Measurements from ENCODE around the gene MSH4.

The MSH4 gene

GRCh38 chr1:75838079-75838478 is 41.4 kb downstream of the MSH4 start:
- CTCF ChIA-PET = no interaction called here
- POLR2A ChIA-PET = no interaction called here
- no peak for TF ChIP-seq ZNF384 (IDR thresholded peaks at IDR 0.05)

DNA sequence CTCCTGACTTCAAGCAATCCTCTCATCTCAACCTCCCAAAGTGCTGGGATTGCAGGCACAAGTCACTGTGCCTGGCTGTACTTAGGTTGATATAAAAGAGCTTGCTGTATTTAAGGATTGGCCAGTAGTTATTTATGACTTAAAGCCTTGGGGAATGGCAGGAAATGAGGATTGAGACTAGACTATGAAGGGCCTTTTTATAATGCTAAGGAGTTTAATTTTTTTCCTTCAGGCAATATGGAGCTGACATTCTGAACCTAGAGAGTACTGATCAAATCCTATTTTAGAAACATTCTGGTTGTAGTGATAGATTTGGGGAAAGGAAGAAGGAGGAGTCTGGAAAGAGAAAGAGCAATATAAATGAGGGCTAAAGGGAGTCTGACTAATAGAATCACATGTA is 44.7 kb downstream of the MSH4 start:
- ChIA-PET CTCF (no interaction called here), POLR2A (no interaction called here)
- DNase-seq (ENCODE audit: extremely low spot score) = no peak
- TF ChIP-seq LEF1 (IDR thresholded peaks at IDR 0.05; ENCODE audit: borderline replicate concordance) (no peak), FOXK2 (IDR thresholded peaks at IDR 0.05) (no peak), ZNF384 (IDR thresholded peaks at IDR 0.05) (no peak), FOXM1 (IDR thresholded peaks at IDR 0.05; ENCODE audit: borderline replicate concordance) (no peak), CTBP1 (IDR thresholded peaks at IDR 0.05; ENCODE audit: borderline replicate concordance) (no peak), TARDBP (IDR thresholded peaks at IDR 0.05) (no peak), L3MBTL2 (conservative IDR thresholded peaks at IDR 0.05) (no peak), NFRKB (IDR thresholded peaks at IDR 0.05) (no peak), ELF4 (IDR thresholded peaks at IDR 0.05) (no peak), HDGF (IDR thresholded peaks at IDR 0.05; ENCODE audit: borderline replicate concordance) (no peak)

More at GRCh38 chr1:75838079-75838478, 41.4 kb downstream of the MSH4 start:
- no peak for DNase-seq (ENCODE audit: extremely low spot score)

GRCh38 chr1:75845576-75845975 is 48.9 kb downstream of the MSH4 start:
- ChIA-PET CTCF (no interaction called here), POLR2A (no interaction called here)
- no peak for TF ChIP-seq ARNT (IDR thresholded peaks at IDR 0.05)
- no peak for TF ChIP-seq FOXM1 (IDR thresholded peaks at IDR 0.05; ENCODE audit: borderline replicate concordance)
- no peak for TF ChIP-seq SUZ12 (IDR thresholded peaks at IDR 0.05)
- no peak for TF ChIP-seq NFRKB (IDR thresholded peaks at IDR 0.05)
- no peak for TF ChIP-seq LEF1 (IDR thresholded peaks at IDR 0.05; ENCODE audit: borderline replicate concordance)
- TF ChIP-seq TARDBP (IDR thresholded peaks at IDR 0.05) = no peak
- no peak for TF ChIP-seq ZNF384 (IDR thresholded peaks at IDR 0.05)
- no peak for TF ChIP-seq CTBP1 (IDR thresholded peaks at IDR 0.05; ENCODE audit: borderline replicate concordance)
- TF ChIP-seq HDGF (IDR thresholded peaks at IDR 0.05; ENCODE audit: borderline replicate concordance) = no peak
- no peak for TF ChIP-seq PKNOX1 (IDR thresholded peaks at IDR 0.05)
- TF ChIP-seq BHLHE40 (IDR thresholded peaks at IDR 0.05; ENCODE audit: borderline replicate concordance) = no peak
- TF ChIP-seq L3MBTL2 (conservative IDR thresholded peaks at IDR 0.05) = no peak
- no peak for TF ChIP-seq FOXK2 (IDR thresholded peaks at IDR 0.05)
- TF ChIP-seq SP1 (IDR thresholded peaks at IDR 0.05) = no peak
- TF ChIP-seq FOXA1 (IDR thresholded peaks at IDR 0.05) = no peak
- no peak for TF ChIP-seq ELF4 (IDR thresholded peaks at IDR 0.05)
- DNase-seq (ENCODE audit: extremely low spot score) = no peak

DNA sequence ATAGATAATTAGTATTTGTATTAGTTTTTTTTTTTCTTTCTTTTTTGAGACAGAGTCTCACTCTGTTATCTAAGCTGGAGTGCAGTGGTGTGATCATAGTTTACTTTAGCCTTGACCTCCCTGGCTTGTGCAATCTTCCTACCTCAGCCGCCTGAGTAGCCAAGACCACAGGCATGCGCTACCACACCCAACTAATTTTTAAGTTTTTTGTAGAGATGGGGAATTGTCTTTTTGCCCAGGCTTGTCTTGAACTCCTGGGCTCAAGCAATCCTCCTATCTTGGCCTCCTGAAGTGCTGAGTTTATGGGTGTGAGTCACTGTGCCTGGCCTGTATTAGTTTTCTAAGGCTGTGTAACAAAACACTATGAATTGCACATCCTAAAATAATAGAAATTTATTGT is 58.3 kb downstream of the MSH4 start:
- CTCF ChIA-PET = no interaction called here
- TF ChIP-seq LEF1 (IDR thresholded peaks at IDR 0.05; ENCODE audit: borderline replicate concordance) = no peak
- TF ChIP-seq FOXM1 (IDR thresholded peaks at IDR 0.05; ENCODE audit: borderline replicate concordance) = no peak
- no peak for TF ChIP-seq ELF4 (IDR thresholded peaks at IDR 0.05)
- TF ChIP-seq ZNF384 (IDR thresholded peaks at IDR 0.05) = no peak
- no peak for TF ChIP-seq FOXA1 (IDR thresholded peaks at IDR 0.05)
- TF ChIP-seq SUZ12 (IDR thresholded peaks at IDR 0.05) = no peak
- TF ChIP-seq CTBP1 (IDR thresholded peaks at IDR 0.05; ENCODE audit: borderline replicate concordance) = no peak
- TF ChIP-seq HDGF (IDR thresholded peaks at IDR 0.05; ENCODE audit: borderline replicate concordance) = no peak
- DNase-seq (ENCODE audit: extremely low spot score) = no peak
- POLR2A ChIA-PET = no interaction called here

- ChIA-PET CTCF (no interaction called here), POLR2A (no interaction called here)
- DNase-seq (ENCODE audit: extremely low spot score) = no peak
- TF ChIP-seq L3MBTL2 (conservative IDR thresholded peaks at IDR 0.05) (no peak), SP1 (IDR thresholded peaks at IDR 0.05) (no peak), ELF4 (IDR thresholded peaks at IDR 0.05) (no peak), FOXK2 (IDR thresholded peaks at IDR 0.05) (no peak), TARDBP (IDR thresholded peaks at IDR 0.05) (no peak), NFRKB (IDR thresholded peaks at IDR 0.05) (no peak), FOXA1 (IDR thresholded peaks at IDR 0.05) (no peak), FOXM1 (IDR thresholded peaks at IDR 0.05; ENCODE audit: borderline replicate concordance) (no peak), PKNOX1 (IDR thresholded peaks at IDR 0.05) (no peak), SUZ12 (IDR thresholded peaks at IDR 0.05) (no peak), HDGF (IDR thresholded peaks at IDR 0.05; ENCODE audit: borderline replicate concordance) (no peak), ZNF384 (IDR thresholded peaks at IDR 0.05) (no peak), BHLHE40 (IDR thresholded peaks at IDR 0.05; ENCODE audit: borderline replicate concordance) (no peak), LEF1 (IDR thresholded peaks at IDR 0.05; ENCODE audit: borderline replicate concordance) (no peak), CTBP1 (IDR thresholded peaks at IDR 0.05; ENCODE audit: borderline replicate concordance) (no peak), ARNT (IDR thresholded peaks at IDR 0.05) (no peak)
These were observed 59.1 kb downstream of the MSH4 start for GRCh38 chr1:75855734-75856133.

- TF ChIP-seq BHLHE40 (IDR thresholded peaks at IDR 0.05; ENCODE audit: borderline replicate concordance) = no peak
- TF ChIP-seq SUZ12 (IDR thresholded peaks at IDR 0.05) = no peak
- no peak for TF ChIP-seq SP1 (IDR thresholded peaks at IDR 0.05)
- TF ChIP-seq ZNF384 (IDR thresholded peaks at IDR 0.05) = no peak
- TF ChIP-seq FOXM1 (IDR thresholded peaks at IDR 0.05; ENCODE audit: borderline replicate concordance) = no peak
- TF ChIP-seq LEF1 (IDR thresholded peaks at IDR 0.05; ENCODE audit: borderline replicate concordance) = no peak
- no peak for TF ChIP-seq HDGF (IDR thresholded peaks at IDR 0.05; ENCODE audit: borderline replicate concordance)
- TF ChIP-seq FOXK2 (IDR thresholded peaks at IDR 0.05) = no peak
- no peak for TF ChIP-seq CTBP1 (IDR thresholded peaks at IDR 0.05; ENCODE audit: borderline replicate concordance)
- no peak for TF ChIP-seq L3MBTL2 (conservative IDR thresholded peaks at IDR 0.05)
- no peak for TF ChIP-seq ARNT (IDR thresholded peaks at IDR 0.05)
- TF ChIP-seq ELF4 (IDR thresholded peaks at IDR 0.05) = no peak
- POLR2A ChIA-PET = no interaction called here
- CTCF ChIA-PET = no interaction called here
- DNase-seq (ENCODE audit: extremely low spot score) = no peak
These were observed 65.1 kb downstream of the MSH4 start for GRCh38 chr1:75861831-75862230.

DNA sequence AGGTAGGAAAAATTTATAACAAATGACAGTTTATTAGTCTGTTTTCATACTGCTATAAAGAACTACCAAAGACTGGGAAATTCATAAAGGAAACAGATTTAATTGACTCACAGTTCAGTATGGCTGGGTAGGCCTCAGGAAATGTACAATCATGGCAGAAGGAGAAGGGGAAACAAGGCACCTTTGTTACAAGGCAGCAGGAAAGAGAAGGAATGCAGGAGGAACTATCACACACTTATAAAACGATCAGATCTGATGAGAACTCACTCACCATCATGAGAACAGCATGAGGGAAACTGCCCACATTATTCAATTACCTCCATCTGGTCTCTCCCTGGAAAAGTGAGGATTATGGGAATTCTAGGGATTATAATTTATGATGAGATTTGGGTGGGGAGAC is 74.3 kb downstream of the MSH4 start:
- no peak for DNase-seq (ENCODE audit: extremely low spot score)
- TF ChIP-seq TARDBP (IDR thresholded peaks at IDR 0.05) (no peak), SUZ12 (IDR thresholded peaks at IDR 0.05) (no peak), PKNOX1 (IDR thresholded peaks at IDR 0.05) (no peak), HDGF (IDR thresholded peaks at IDR 0.05; ENCODE audit: borderline replicate concordance) (no peak), L3MBTL2 (conservative IDR thresholded peaks at IDR 0.05) (no peak), ELF4 (IDR thresholded peaks at IDR 0.05) (no peak), NFRKB (IDR thresholded peaks at IDR 0.05) (no peak), FOXA1 (IDR thresholded peaks at IDR 0.05) (no peak), LEF1 (IDR thresholded peaks at IDR 0.05; ENCODE audit: borderline replicate concordance) (no peak), SP1 (IDR thresholded peaks at IDR 0.05) (no peak), BHLHE40 (IDR thresholded peaks at IDR 0.05; ENCODE audit: borderline replicate concordance) (no peak), ARNT (IDR thresholded peaks at IDR 0.05) (no peak), ZNF384 (IDR thresholded peaks at IDR 0.05) (no peak), FOXK2 (IDR thresholded peaks at IDR 0.05) (no peak), CTBP1 (IDR thresholded peaks at IDR 0.05; ENCODE audit: borderline replicate concordance) (no peak), FOXM1 (IDR thresholded peaks at IDR 0.05; ENCODE audit: borderline replicate concordance) (no peak)
- POLR2A ChIA-PET = no interaction called here
- CTCF ChIA-PET = no interaction called here
